ENCODE data around the gene GGNBP2.

Gene GGNBP2

GRCh38 chr17:36629970-36630502 lies 85.3 kb downstream of the GGNBP2 start:
- DNase-seq (ENCODE audit: low spot score): no peak

- no peak for DNase-seq (ENCODE audit: low spot score)
Observed at GRCh38 chr17:36631022-36631421, 86.3 kb downstream of the GGNBP2 start.

GRCh38 chr17:36632916-36633771 lies 88.4 kb downstream of the GGNBP2 start:
- DNase-seq (ENCODE audit: low spot score): no peak

Measured in kidney tubule cell (primary cell).